Tibial artery (tissue), 4 donors: ENCODE data around the gene SNAPC5.

Source experiments
- DNase-seq, 2 donors: peaks; one replicate each; pipeline ENCODE4 v3.0.0-alpha.2; 2019
- H3K27ac ChIP-seq, 2 donors: fragments of 200-600 bp; sonication (generic) in 1 of 2; 1 replicate in 1 of 2; 2 replicates in 1 of 2; pipeline ENCODE4 v1.5.1; 2018 to 2019; ENCODE audit warnings: mild to moderate bottlenecking in 1 of 2
- H3K27me3 ChIP-seq, 2 donors: fragments of 200-600 bp; sonication (generic) in 1 of 2; one replicate each; pipeline versions ENCODE4 v1.5.1 to v1.6.0; 2016 to 2019
- H3K36me3 ChIP-seq, 3 donors: fragments of 200-600 bp; sonication (generic) in 2 of 3; one replicate each; pipeline ENCODE4 v1.5.1; 2016 to 2019; ENCODE audit warnings: mild to moderate bottlenecking in 2 of 3
- H3K4me1 ChIP-seq, 4 donors: fragments of 200-600 bp; sonication (generic) in 2 of 4; 1 replicate in 3 of 4; 2 replicates in 1 of 4; pipeline ENCODE4 v1.5.1; 2016 to 2019
- H3K4me3 ChIP-seq, 2 donors: fragments of 200-600 bp; sonication (generic) in 1 of 2; 1 replicate in 1 of 2; 2 replicates in 1 of 2; pipeline ENCODE4 v1.5.1; 2018 to 2019; ENCODE audit warnings: mild to moderate bottlenecking in 2 of 2
- H3K9me3 ChIP-seq, 3 donors: fragments of 200-600 bp; sonication (generic) in 1 of 3; one replicate each; pipeline ENCODE4 v1.5.1; 2016 to 2019
- CTCF ChIP-seq, 2 experiments: fragments of 200-600 bp in 1 of 2; fragments of 450-650 bp in 1 of 2; IDR thresholded peaks; one replicate each; pipeline ENCODE4 v1.5.1; 2017 to 2019; ENCODE audit warnings: antibody characterized with exemption in 2 of 2, mild to moderate bottlenecking in 1 of 2, moderate library complexity in 1 of 2
- intact Hi-C: fragments of 100-400 bp; cut with DNase I; formaldehyde crosslinking; loops from one replicate; pipeline ENCODE4 v1.15.0; 2023; ENCODE audit warnings: low total_unique reads

The SNAPC5 gene, protein sequence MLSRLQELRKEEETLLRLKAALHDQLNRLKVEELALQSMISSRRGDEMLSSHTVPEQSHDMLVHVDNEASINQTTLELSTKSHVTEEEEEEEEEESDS

DNA sequence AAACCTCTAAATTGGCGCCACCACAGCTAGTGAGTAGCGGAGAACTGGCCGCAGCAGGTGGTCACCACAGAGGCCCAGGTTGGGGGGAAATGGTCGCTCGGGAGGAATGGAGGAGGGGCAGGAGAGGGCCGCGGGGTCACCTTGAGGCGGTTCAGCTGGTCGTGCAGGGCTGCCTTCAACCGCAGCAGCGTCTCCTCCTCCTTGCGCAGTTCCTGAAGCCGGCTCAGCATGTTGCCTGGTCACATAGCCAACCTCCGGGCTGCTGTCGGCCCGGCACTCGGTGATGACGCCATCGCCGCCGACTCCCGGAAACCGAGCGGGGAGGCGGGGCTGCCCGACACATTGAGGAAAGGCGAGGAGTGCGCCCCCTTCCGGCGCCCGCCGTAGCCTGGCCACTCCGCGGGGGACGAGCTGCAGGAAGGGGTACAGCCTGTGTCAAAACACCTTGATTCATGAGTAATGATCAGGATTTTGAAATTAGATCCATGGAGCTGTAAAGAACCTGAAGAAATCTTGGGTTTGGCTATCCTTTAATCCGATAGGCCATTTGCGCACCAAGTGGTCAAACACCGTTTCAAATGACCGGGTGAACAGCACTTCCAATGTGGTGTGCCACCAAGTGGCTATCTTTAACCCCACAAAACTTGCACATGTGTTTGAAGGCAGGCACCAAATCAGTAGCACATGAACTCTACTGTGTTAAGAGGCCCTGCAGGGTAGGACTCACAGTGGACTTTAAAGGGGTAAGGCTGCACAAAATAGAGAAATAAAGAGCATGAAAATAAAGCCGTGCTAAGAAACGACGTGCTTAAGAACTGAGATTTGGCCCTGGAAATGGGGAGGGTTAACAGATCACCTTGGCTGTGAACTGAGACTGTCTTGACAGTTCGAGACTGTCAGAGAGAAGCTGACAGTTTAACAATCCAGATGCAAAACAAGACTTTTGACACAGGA is at the start of gene SNAPC5:
Gene SNAPC5, minus strand, starts transcription at position 261 of the 954 bp plus-strand sequence. Its CDS starts 31 bp downstream, at position 230.
- DNase-seq = peak; percentile 97 to 98
- H3K27me3 ChIP-seq = no peaks in the 10 kb centered on the region
- peaks cover 44 to 79% (median 74%) of the 10 kb centered on the region in 3 donors for H3K36me3 ChIP-seq
- peaks cover 0 to 24% (median 11%) of the 10 kb centered on the region in 4 donors for H3K4me1 ChIP-seq
- peak within 1 kb of the TSS; percentile 79 to 91 for H3K27ac ChIP-seq
- TF ChIP-seq CTCF (IDR thresholded peaks at IDR 0.05) = peak; percentile 97 to 100
- H3K9me3 ChIP-seq = no peaks in the 10 kb centered on the region
- intact Hi-C loops = loop anchor here (2.0 kb wide), 1 partner anchor 109 kb away; no protein-coding TSS in a partner anchor
- H3K4me3 ChIP-seq = peak within 1 kb of the TSS; percentile 89

DNA sequence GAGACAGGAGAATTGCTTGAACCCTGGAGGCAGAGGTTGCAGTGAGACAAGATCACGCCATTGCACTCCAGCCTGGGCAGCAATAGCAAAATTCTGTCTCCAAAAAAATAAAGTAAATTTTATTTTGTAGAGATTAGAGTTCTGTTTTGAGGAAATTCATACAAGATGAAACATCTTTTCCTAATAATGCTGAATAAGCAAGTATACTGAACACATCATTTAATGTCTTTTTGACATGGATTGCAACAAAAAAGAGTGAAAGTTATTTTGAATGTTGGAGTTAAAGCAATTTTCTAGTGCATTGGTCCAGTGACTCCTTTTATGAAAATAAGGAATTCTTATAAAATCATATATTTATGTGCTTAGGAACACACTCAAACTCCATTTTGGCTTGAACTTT is 47.7 kb upstream of the SNAPC5 start:
- intact Hi-C loops = no loop called here
- H3K4me3 ChIP-seq = no peak overlapping the region
- TF ChIP-seq CTCF (IDR thresholded peaks at IDR 0.05) = no peak
- H3K4me1 ChIP-seq = no peaks in the 10 kb centered on the region
- H3K36me3 ChIP-seq = peaks cover under 1 to 14% (median 9%) of the 10 kb centered on the region in 3 donors
- no peaks in the 10 kb centered on the region for H3K9me3 ChIP-seq
- H3K27me3 ChIP-seq = no peaks in the 10 kb centered on the region
- no peak for DNase-seq
- H3K27ac ChIP-seq = no peak overlapping the region

GRCh38 chr15:66542896-66543295 is 45.3 kb upstream of the SNAPC5 start:
- no peak for TF ChIP-seq CTCF (IDR thresholded peaks at IDR 0.05)
- Histone ChIP-seq H3K9me3 (no peaks in the 10 kb centered on the region), H3K4me1 (no peaks in the 10 kb centered on the region), H3K36me3 (peaks cover 5 to 24% (median 19%) of the 10 kb centered on the region in 3 donors), H3K27me3 (no peaks in the 10 kb centered on the region), H3K4me3 (no peak overlapping the region), H3K27ac (no peak overlapping the region)
- no peak for DNase-seq
- intact Hi-C loops = no loop called here

DNA sequence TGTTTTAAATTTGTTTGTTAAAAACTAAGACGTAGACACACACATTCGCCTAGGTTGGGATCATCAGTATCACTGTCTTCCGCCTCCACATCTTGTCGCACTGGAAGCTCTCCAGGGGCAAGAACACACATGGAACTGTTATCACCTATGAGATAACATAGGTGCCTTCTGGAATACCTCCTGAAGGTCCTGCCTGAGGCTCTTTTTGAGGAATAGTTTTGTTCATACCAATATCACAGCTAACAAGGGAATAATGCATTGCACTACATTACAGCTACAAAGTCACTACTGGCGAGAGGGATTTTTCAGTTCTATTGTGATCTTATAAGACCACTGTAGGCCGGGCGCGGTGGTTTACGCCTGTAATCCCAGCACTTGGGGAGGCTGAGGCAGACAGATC is 37.5 kb upstream of the SNAPC5 start:
- no peak for DNase-seq
- H3K4me1 ChIP-seq = no peaks in the 10 kb centered on the region
- intact Hi-C loops = no loop called here
- H3K36me3 ChIP-seq = peaks cover 2 to 30% (median 3%) of the 10 kb centered on the region in 3 donors
- TF ChIP-seq CTCF (IDR thresholded peaks at IDR 0.05) = no peak
- no peak overlapping the region for H3K27ac ChIP-seq
- H3K27me3 ChIP-seq = no peaks in the 10 kb centered on the region
- no peak overlapping the region for H3K4me3 ChIP-seq
- no peaks in the 10 kb centered on the region for H3K9me3 ChIP-seq

DNA sequence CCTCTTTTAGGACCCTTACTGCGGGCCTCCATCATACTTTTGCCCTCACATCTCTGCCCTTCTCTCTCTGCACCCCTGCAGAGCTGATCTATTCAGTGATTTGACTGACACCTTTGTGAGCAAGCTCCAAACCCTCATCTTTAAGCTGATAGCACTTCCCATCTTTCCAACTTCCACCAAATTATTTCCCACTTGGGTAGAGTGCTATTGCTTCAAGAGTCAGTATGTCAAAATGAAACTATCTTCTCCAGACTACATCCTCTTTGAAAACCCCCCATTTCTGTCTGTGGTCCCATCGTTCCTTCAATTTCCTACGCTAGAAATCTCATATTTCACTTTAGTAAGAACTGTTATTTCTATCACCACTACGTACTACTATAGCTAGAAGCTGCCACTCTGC is 27.3 kb upstream of the SNAPC5 start:
- Histone ChIP-seq H3K27ac (no peak overlapping the region), H3K9me3 (no peaks in the 10 kb centered on the region), H3K4me3 (no peak overlapping the region), H3K4me1 (no peaks in the 10 kb centered on the region), H3K27me3 (no peaks in the 10 kb centered on the region), H3K36me3 (peaks cover 5 to 48% (median 20%) of the 10 kb centered on the region in 3 donors)
- intact Hi-C loops = no loop called here
- DNase-seq = no peak
- TF ChIP-seq CTCF (IDR thresholded peaks at IDR 0.05) = no peak
